B cell (primary cell): Measurements from ENCODE around the gene FAM107B.

ENCODE experiments used
- EZH2 ChIP-seq: IDR thresholded peaks from 2 replicates; pipeline ENCODE4 v1.6.1; 2012; ENCODE audit warnings: borderline replicate concordance, low read depth, mild to moderate bottlenecking, moderate library complexity, low read length; ENCODE audit not compliant: insufficient read depth, poor library complexity, severe bottlenecking
- TF ChIP-seq, protein P1 (sequence below): fragments of 200-600 bp; IDR thresholded peaks from one replicate; pipeline ENCODE4 v1.8.0; 2022; ENCODE audit warnings: antibody characterized with exemption, mild to moderate bottlenecking

DNA sequence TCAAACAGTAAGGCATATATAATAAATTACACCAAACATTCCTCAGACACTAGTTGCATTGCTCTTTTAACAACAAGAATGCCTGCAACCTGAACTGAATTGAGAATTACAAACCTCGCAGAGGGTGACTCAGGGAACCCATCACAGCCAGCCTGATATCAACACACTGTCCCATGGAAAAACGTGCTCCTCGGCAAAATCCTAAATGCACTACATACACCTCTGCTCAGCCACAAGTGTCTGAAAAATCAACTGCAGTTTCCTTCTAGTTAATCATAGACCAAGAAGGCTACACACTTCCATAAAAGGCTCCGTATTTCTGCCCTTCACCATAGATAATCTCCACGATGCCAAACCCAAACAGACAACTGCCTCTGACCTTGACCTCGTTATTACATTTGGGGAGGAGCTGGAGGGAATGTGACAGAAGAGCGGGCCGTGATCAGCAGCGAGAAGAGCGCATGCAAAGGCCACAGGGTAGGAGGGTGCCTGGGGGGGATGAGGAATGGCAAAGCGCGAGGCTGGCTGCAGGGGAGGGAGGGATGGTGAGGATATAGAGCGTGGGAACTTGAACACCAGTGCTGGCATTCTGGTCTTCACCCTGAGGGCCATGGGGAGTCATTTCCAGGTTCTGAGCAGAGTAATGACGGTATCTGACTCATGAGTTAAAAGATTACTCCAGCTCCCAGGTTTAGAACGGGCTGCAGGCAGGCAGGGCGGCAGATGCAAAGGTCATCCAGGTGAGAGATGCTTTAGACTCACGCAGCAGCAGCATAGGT is 242.0 kb downstream of the FAM107B start:
- TF ChIP-seq, protein P1, sequence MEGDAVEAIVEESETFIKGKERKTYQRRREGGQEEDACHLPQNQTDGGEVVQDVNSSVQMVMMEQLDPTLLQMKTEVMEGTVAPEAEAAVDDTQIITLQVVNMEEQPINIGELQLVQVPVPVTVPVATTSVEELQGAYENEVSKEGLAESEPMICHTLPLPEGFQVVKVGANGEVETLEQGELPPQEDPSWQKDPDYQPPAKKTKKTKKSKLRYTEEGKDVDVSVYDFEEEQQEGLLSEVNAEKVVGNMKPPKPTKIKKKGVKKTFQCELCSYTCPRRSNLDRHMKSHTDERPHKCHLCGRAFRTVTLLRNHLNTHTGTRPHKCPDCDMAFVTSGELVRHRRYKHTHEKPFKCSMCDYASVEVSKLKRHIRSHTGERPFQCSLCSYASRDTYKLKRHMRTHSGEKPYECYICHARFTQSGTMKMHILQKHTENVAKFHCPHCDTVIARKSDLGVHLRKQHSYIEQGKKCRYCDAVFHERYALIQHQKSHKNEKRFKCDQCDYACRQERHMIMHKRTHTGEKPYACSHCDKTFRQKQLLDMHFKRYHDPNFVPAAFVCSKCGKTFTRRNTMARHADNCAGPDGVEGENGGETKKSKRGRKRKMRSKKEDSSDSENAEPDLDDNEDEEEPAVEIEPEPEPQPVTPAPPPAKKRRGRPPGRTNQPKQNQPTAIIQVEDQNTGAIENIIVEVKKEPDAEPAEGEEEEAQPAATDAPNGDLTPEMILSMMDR, result no peak
- TF ChIP-seq EZH2, result no peak
